HG03460 (cell line): Measurements from ENCODE around the gene LST1.

Experiments
- ATAC-seq: cut with Tn5 transposase; IDR thresholded peaks from one replicate; pipeline ENCODE4 v1.9.1; 2021; ENCODE audit not compliant: unreplicated experiment

Gene LST1

DNA sequence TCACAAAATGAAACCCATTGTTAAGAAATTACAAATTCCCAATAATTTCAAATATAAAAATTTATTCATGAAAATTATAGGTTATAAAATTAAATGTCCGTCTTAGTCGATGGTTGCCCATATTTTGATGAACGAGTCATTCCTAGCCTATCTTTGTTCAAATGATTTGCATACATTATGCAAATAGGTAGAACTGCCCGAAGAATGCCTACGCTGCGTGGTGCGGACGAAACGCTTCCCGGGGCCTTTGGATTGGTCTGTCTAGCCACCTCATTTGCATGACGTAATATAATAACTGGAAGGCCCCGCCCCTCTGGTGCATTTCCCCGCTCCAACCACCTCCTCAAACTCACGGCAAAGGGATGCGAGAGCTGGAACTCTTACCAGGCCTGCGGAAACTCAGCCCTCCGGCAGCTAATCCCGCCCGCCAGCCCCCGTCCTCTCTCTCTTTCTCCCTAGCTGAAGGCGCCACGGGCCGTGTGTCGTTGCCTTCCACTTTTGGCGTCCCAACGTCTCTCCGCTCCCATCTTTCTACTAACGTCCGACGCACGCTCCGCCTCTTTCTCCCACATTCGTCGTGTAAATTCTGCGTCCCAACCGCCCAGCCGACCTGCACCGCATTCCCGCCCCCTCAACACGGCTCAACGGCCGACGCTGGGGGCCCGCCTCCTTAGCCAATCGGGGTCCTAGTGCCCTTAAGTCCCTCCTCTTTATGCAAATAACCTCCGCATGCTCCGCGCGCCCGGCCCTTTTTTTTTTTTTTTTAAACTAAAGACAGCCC is 33.9 kb downstream of the LST1 start:
- ATAC-seq = peak; percentile 73

DNA sequence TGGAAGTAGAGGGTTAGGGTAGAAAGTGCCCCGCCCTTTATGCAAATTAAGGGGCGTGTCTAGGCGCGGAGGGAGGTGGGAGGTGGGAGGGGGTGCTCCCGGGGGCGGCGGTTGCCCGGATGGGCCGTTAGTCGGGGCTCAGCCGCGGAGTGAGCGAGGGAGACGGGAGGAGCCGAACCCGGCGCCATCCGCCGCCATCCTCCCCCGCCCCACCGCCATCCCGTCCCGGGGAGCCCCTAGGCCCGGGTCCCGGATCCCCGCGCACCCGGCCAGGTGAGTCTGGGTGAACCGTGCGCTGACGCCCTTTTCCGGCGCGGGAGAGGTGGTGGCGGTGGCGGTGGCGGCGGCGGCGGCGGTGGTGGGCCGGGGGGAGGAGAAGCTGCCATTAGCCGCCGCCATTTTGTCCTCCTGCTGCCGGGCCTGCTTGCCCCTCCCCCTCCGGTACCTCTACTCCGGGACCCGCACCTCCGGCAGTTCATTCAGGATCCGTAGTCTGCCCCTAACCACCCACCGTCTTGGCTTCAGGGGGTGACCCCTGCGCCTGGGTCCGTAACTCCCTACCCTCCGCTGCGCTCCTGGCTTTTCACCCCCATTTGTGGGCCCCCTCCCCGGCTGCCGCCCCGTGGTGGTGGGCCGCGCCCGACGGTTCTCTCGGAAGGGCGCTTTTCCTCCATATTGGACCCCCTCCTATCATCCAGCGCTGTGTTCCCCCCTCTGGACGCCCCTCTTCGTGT is 34.7 kb downstream of the LST1 start, which contains the start of gene PRRC2A:
Gene PRRC2A (plus strand): TSS at position 130 of the 734 bp plus-strand sequence. CDS start 2,075 bp downstream, outside the sequence.
- ATAC-seq = peak; percentile 42

DNA sequence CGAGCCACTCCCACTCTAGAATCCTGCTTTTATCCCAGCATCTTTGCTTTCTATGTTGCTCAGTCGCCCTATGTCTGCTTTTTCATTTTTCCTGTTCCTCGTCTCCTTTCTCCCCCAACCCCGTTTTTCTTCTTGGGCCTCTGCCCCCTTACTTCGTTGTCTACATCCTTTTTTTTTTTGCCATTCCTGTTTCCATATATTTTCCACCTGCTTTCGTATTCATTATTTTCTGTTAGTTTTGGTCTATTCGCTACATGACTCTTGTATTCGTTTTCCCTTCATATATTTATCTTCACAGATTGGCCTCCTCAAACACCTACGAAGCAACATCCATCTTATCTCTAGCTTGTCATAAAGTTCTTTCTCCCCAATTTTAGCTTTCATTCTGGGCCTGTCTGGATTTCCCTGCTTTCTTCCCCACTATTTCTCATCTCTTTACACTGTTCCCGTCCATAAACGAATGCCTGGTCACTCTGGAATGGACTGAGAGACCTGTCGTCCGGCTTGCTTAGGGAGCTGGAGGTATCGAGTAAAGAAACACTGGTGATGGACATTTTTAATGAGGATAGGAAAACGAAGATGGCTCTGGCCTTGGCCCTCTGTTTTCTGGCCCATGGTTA is 35.4 kb downstream of the LST1 start:
- no peak for ATAC-seq

DNA sequence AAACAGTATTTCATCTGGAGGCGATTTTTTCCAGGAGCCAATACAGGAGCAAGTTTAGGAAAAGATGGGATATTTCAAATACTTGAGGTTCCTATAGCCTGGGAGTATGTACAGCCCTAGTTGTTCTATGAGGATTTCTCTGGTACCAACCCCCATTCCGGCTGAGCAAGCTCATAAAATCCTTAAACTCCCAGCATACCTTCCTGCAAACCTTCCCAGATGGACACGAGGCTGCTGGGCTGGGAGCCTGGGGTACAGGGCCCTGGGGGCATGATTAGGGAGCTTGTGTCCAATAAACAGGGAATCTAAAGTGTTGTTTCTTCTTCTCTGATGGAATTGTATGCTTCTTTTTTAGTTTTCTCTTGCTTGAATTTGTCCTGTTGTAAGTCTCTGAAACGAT is 35.9 kb downstream of the LST1 start:
- ATAC-seq = no peak

DNA sequence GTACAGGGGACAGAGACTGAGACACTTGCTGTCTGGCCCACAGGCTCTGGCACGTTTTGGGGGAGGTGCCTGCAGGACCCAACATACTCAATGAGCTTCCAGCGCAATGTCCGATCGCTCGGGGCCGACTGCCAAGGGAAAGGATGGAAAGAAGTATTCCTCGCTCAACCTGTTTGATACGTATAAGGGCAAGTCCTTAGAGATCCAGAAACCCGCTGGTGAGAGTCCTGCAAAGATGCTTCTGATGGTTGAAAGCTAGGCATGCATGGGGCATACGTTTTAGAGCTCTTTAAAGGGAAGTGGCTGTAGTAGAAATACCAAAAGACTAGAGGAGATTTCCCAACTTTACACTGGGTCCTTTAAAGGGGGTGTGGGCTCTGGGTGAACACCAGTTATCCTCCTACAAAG is 36.6 kb downstream of the LST1 start:
- no peak for ATAC-seq

DNA sequence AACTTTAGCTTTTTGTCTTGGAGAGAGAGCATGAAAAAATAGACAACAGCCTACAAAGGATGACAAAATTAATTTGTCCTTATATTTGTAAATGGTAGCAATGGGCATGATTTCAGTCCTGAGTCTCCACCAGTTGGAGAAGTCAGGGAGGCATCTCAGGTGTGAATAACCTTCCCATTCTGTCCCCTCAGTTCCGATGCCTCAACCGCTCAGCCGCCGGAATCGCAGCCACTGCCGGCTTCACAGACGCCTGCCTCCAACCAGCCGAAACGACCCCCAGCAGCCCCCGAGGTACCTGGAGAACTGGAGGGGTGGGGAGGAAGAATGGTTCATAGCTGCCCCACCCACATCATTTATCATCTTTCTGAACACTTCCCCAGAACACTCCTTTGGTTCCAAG is 38.0 kb downstream of the LST1 start:
- no peak for ATAC-seq

DNA sequence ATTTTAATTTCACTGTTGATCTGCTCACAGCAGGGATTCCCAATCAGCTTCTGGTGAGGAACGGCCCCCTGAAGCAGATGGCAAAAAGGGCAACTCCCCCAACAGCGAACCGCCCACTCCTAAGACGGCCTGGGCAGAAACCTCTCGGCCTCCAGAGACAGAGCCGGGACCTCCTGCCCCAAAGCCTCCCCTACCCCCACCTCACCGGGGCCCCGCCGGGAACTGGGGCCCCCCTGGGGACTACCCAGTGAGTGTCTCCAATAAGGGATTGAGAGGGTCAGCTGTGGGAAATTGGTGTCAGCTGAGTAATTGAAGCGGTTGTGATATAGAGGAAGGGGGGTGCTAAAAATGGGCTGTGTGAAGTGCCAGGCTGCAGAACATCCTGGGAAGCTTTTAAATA is 40.9 kb downstream of the LST1 start:
- no peak for ATAC-seq

DNA sequence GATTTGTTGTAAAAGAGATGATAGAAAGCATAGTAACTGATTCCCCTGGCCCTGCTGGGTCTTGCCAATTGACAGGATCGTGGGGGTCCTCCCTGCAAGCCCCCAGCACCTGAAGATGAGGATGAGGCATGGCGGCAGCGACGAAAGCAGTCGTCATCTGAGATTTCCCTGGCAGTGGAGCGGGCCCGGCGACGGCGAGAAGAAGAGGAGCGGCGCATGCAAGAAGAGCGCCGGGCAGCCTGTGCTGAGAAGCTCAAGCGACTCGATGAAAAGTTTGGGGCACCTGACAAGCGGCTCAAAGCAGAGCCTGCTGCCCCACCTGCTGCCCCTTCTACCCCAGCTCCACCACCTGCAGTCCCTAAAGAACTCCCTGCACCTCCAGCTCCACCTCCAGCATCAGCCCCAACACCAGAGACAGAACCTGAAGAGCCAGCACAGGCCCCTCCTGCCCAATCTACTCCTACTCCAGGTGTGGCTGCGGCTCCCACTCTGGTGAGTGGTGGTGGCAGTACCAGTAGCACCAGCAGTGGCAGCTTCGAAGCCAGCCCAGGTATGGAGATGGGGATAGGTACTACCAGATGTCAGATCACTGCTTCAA is 41.7 kb downstream of the LST1 start:
- ATAC-seq = no peak

DNA sequence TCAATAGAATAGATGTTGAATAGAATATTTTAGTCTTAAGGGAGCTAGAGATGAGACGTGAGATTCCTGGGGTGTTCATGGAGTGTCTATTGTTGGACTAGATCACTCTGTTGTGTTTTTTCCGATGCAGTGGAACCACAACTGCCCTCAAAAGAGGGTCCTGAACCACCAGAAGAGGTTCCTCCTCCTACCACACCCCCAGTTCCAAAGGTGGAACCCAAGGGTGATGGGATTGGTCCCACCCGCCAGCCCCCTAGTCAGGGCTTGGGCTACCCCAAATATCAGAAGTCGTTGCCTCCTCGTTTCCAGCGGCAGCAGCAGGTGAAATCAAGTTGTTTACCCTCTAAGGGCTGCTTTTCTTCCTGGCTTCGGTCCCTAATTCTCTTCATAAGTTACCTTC is 42.9 kb downstream of the LST1 start:
- ATAC-seq = no peak

DNA sequence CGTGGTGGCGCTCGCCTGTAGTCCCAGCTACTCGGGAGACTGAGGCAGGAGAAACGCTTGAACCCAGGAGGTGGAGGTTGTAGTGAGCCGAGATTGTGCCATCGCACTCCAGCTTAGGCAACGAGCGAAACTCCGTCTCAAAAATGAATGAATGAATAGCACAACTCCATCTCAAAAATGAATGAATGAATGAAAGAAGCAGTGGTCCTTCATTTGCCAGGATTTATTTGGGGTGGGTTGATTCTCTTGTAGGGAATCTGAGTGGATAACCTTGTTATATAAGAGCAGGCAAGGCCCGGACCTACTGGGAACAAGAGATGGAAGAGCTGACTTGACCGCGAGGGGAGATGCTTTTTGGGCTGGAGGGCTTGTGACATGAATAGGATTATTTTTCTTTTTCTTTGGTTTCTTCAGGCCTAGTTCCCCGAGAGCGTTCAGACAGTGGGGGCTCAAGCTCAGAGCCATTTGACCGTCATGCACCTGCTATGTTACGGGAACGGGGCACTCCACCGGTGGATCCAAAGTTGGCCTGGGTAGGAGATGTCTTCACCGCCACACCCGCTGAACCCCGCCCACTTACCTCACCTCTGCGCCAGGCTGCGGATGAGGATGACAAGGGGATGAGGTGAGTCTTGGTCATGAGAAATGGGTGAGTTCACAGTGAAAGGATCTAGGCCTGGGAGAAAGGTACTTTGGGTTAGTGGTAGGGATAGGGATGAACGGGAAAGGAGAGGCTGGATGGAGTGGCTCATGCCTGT is 44.3 kb downstream of the LST1 start:
- no peak for ATAC-seq

DNA sequence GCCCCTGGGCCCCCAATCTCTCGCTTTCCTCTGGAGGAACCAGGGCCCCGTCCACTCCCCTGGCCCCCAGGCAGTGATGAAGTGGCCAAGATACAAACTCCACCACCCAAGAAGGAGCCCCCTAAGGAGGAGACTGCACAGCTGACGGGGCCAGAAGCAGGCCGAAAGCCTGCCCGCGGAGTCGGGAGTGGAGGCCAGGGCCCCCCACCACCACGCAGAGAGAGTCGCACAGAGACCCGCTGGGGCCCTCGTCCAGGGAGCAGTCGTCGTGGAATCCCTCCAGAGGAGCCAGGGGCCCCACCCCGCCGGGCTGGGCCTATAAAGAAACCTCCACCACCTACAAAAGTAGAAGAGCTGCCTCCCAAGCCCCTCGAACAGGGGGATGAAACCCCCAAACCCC is 45.1 kb downstream of the LST1 start:
- no peak for ATAC-seq

DNA sequence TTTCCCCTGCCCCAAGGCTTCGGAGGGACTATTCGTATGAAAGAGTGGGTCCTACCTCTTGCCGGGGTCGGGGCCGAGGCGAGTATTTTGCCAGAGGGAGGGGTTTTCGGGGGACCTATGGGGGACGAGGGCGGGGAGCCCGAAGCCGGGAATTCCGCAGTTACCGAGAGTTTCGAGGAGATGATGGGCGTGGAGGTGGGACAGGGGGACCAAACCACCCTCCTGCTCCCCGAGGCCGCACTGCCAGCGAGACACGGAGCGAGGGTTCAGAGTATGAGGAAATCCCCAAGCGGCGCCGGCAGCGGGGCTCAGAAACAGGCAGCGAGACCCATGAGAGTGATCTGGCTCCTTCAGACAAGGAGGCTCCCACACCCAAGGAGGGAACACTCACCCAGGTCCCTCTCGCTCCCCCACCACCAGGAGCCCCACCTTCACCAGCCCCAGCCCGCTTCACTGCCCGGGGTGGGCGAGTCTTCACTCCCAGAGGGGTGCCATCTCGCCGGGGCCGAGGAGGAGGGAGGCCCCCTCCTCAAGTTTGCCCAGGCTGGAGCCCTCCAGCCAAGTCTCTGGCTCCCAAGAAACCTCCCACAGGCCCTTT is 45.7 kb downstream of the LST1 start:
- ATAC-seq = no peak

DNA sequence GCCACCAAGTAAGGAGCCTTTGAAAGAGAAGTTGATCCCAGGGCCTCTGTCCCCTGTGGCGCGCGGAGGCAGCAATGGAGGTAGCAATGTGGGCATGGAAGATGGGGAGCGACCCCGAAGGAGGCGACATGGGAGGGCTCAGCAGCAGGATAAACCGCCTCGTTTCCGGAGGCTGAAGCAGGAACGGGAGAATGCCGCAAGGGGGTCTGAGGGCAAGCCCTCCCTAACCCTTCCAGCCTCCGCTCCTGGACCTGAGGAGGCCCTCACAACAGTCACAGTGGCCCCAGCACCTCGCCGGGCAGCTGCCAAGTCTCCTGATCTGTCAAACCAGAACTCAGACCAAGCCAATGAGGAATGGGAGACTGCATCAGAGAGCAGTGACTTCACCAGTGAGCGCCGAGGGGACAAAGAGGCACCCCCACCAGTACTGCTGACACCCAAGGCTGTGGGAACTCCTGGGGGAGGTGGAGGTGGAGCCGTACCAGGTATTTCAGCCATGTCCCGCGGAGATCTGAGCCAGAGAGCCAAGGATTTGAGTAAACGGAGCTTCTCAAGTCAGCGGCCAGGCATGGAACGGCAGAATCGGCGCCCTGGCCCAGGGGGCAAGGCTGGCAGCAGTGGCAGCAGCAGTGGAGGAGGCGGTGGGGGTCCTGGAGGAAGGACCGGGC is 46.3 kb downstream of the LST1 start:
- ATAC-seq = no peak

DNA sequence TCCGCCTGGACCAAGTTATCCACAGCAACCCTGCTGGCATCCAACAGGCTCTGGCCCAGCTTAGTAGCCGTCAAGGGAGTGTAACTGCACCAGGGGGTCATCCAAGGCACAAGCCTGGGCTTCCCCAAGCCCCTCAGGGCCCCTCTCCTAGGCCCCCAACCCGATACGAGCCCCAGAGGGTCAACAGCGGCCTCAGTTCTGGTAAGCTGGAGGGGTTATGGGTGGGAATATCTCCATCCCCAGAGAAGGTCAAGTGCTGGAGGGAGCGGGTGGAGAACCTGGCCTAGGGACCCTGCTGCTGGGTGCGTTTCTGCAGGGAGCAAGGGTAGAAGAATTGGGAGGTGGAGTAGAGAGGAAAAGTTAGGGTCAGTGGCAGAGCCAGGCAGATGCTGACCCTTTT is 47.4 kb downstream of the LST1 start:
- ATAC-seq = no peak

DNA sequence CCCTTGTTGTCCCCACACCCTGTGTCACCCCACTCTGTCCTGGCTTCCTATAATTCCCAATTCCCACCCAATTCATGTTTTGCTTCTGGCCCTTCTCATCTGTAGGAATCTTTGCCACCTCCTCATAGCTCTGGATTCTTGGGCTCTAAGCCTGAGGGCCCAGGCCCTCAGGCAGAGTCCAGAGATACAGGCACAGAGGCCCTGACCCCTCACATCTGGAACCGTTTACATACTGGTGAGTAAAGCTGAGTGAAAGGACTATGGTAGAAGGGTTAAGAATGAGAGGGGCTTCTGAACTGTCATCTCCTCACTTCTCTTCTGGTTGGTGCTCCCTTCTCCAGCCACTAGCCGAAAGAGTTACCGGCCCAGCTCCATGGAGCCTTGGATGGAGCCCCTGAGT is 48.1 kb downstream of the LST1 start:
- ATAC-seq = no peak

DNA sequence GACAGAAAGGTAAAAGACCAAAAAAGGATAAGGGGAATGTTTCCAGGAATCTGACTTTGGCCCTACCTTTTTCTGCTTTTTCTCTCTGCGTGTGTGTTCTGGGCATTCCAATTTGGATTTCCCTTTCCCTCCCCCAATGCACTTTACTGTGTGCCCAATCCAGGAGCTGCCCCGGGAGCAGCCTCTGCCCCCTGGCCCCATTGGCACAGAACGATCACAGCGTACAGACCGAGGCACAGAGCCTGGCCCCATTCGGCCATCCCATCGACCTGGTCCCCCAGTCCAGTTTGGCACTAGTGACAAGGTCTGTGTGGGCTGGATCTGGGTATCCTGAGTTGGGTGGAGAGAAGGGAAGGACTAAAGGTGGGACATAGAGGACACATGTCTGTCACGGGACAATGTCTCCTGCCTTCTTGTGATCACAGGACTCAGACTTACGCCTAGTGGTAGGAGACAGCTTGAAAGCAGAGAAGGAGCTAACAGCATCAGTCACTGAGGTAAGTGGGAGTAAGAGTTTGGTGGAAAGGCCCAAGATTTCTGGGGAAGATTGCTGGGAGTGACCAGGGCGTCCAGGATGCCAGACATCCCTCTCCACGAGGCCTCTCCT is 49.0 kb downstream of the LST1 start:
- ATAC-seq = no peak

DNA sequence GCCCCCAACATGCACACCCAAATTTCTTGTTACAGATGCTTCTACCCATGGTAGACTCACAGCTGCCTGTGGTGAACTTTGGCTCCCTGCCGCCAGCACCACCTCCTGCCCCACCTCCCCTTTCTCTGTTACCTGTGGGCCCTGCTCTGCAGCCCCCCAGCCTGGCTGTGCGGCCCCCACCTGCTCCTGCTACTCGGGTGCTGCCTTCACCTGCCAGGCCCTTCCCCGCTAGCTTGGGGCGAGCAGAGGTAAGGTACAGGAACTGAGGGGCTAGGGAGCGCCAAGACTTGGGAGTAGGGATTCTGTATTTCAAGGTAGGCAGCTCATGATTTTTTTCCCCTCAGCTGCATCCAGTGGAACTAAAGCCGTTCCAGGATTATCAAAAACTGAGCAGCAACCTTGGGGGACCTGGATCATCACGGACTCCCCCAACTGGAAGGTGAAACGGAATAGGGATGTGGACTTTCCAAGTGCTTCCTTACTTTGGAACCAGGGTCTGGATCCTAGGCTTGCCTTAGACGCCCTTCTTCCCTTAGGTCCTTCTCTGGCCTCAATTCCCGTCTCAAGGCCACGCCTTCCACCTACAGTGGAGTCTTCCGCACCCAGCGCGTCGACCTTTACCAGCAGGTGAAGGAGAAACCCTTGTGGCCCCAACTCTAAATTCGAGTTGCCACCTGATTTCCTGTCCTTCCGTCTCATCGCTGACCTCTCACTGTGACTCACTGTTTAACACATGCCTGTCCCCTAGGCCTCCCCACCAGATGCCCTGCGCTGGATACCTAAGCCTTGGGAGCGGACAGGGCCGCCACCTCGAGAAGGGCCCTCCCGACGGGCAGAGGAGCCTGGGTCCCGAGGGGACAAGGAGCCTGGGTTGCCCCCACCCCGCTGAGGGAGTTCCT is 50.9 kb downstream of the LST1 start:
- ATAC-seq = no peak
